Endothelial cell of umbilical vein (primary cell): Measurements from ENCODE around the gene PRTN3.
A peak's percentile ranks its signal among the peaks of the same experiment; 100 is the strongest.

ENCODE experiments used
- POLR2A ChIP-seq: IDR thresholded peaks from 2 replicates; pipeline ENCODE4 v1.6.1; 2012; ENCODE audit warnings: low read depth, mild to moderate bottlenecking, control low read depth, low read length
- POLR2AphosphoS5 ChIP-seq: IDR thresholded peaks from 2 replicates; pipeline ENCODE4 v1.6.1; 2012; ENCODE audit warnings: low read depth, mild to moderate bottlenecking, control low read depth, low read length, moderate library complexity; ENCODE audit not compliant: insufficient read depth
- TF ChIP-seq, protein P1 (sequence below), 2 donors: IDR thresholded peaks; 1 replicate in 1 of 2; 2 replicates in 1 of 2; pipeline ENCODE4 v1.5.1; 2011; ENCODE audit warnings: low read length in 2 of 2, mild to moderate bottlenecking in 2 of 2, moderate library complexity in 2 of 2, control low read depth in 1 of 2, inconsistent platforms in 1 of 2, low read depth in 1 of 2; ENCODE audit not compliant: insufficient read depth in 1 of 2; ENCODE audit errors: extremely low read depth in 1 of 2

DNA sequence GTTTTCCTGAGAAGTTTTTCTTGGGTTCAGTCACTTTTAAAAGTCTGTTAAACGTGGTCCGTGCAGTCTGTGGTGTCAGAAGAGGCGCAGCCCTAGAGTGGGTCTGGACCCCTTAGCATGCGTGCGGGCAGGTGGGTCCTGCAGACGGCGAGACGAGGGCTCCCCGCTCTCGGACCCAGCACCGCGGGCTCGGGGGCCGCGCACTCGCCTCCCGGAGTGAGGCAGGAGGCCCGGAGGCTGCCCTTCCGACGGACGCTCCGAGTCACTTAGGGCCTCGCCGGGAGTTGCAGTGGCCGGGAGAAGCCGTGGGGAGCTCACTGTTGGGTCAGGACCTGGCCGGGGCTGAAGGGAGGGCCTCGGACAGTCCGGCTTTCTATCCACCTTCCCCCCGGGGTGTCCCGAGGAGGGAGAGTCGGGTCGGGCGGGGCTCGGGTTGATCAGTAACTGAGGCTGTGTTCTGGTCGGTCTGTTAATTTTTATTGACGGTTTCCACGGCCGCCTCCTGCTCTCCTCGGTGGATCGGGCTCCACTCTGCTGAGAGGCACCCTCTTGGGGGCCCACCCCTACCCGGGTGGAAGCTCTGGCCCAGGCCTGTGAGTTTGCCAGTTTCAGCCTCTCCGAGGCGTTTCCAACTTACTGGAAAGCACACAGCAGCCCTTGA lies 42.3 kb upstream of the PRTN3 start:
- TF ChIP-seq, protein P1, sequence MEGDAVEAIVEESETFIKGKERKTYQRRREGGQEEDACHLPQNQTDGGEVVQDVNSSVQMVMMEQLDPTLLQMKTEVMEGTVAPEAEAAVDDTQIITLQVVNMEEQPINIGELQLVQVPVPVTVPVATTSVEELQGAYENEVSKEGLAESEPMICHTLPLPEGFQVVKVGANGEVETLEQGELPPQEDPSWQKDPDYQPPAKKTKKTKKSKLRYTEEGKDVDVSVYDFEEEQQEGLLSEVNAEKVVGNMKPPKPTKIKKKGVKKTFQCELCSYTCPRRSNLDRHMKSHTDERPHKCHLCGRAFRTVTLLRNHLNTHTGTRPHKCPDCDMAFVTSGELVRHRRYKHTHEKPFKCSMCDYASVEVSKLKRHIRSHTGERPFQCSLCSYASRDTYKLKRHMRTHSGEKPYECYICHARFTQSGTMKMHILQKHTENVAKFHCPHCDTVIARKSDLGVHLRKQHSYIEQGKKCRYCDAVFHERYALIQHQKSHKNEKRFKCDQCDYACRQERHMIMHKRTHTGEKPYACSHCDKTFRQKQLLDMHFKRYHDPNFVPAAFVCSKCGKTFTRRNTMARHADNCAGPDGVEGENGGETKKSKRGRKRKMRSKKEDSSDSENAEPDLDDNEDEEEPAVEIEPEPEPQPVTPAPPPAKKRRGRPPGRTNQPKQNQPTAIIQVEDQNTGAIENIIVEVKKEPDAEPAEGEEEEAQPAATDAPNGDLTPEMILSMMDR (IDR thresholded peaks at IDR 0.05; ENCODE audit: extremely low read depth in 1 of 2, insufficient read depth in 1 of 2, low read depth in 1 of 2, low read length in 2 of 2), result no peak
- no peak for TF ChIP-seq POLR2A
- TF ChIP-seq POLR2AphosphoS5, result peak; percentile 23
